DOHH2 (cell line): Measurements from ENCODE around the gene NCAM2.

Source experiments
- EZH2phosphoT487 ChIP-seq: fragments of 200-600 bp; sonication (generic); IDR thresholded peaks from 2 replicates; pipeline ENCODE4 v1.6.1; 2017; ENCODE audit warnings: borderline replicate concordance, mild to moderate bottlenecking, antibody characterized with exemption, low read length, moderate library complexity, mixed read lengths
- TF ChIP-seq, protein P1 (sequence below): fragments of 200-600 bp; sonication (generic); IDR thresholded peaks from one replicate; pipeline ENCODE4 v1.5.1; 2014; ENCODE audit warnings: antibody characterized with exemption, mild to moderate bottlenecking, low read depth, low read length; ENCODE audit not compliant: poor library complexity, severe bottlenecking

GRCh38 chr21:21111309-21111920 is 113.2 kb downstream of the NCAM2 start:
- TF ChIP-seq, protein P1, sequence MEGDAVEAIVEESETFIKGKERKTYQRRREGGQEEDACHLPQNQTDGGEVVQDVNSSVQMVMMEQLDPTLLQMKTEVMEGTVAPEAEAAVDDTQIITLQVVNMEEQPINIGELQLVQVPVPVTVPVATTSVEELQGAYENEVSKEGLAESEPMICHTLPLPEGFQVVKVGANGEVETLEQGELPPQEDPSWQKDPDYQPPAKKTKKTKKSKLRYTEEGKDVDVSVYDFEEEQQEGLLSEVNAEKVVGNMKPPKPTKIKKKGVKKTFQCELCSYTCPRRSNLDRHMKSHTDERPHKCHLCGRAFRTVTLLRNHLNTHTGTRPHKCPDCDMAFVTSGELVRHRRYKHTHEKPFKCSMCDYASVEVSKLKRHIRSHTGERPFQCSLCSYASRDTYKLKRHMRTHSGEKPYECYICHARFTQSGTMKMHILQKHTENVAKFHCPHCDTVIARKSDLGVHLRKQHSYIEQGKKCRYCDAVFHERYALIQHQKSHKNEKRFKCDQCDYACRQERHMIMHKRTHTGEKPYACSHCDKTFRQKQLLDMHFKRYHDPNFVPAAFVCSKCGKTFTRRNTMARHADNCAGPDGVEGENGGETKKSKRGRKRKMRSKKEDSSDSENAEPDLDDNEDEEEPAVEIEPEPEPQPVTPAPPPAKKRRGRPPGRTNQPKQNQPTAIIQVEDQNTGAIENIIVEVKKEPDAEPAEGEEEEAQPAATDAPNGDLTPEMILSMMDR, result no peak
- TF ChIP-seq EZH2phosphoT487, result no peak
